Measurements from ENCODE around the gene NLRP10.
"Not testable (repeated sequence)": the region's sequence is repeated elsewhere in the genome, so short reads cannot be mapped to it uniquely, and the experiment has no call there.

NLRP10 gene, protein sequence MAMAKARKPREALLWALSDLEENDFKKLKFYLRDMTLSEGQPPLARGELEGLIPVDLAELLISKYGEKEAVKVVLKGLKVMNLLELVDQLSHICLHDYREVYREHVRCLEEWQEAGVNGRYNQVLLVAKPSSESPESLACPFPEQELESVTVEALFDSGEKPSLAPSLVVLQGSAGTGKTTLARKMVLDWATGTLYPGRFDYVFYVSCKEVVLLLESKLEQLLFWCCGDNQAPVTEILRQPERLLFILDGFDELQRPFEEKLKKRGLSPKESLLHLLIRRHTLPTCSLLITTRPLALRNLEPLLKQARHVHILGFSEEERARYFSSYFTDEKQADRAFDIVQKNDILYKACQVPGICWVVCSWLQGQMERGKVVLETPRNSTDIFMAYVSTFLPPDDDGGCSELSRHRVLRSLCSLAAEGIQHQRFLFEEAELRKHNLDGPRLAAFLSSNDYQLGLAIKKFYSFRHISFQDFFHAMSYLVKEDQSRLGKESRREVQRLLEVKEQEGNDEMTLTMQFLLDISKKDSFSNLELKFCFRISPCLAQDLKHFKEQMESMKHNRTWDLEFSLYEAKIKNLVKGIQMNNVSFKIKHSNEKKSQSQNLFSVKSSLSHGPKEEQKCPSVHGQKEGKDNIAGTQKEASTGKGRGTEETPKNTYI

DNA sequence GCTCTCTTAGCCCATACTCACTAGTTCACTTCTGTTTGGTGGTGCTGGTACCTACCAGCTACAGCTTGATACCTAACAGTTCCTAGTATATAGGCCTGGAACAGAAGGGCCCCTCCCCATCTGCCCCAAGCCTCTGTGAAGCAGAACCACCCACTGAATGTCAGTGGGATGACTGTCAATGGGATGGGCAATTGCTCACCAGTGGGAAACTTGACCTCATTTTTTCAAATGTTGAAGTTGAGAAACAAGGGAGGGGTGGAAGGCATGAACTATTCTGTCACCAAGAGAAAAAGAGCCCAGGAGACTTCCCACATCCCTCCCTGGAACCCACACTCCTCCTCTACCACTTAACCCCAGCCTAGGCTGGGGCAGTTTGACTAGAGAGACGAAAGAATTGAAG lies at the start of gene NLRP10:
Gene NLRP10, minus strand, starts transcription at position 62 of the 400 bp plus-strand sequence. CDS start 1,952 bp downstream, outside the sequence.
- DNase-seq, result no peak

DNA sequence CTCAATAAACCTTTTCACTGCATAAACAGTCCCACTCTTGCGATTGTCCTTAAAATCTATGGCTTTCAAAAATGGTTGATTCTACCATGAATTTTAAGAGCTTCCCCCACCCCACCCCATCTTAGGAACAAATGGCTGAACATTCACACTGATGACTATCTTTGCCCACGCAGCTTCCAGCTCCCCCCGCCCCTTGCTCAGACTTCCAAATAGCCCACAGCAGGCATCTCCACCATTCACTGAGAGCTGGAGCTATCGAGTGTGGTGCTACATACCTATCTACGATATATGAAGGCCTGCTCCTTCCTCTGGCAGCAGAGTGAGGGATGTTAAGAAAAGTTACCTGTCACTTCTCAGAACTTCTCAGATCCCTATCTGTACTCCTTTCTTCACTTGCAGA lies 48.6 kb upstream of the NLRP10 start:
- no peak for DNase-seq

GRCh38 chr11:8011981-8012444 lies 46.8 kb upstream of the NLRP10 start:
- DNase-seq, result no peak

GRCh38 chr11:8011371-8011770 lies 46.1 kb upstream of the NLRP10 start:
- no peak for DNase-seq

DNA sequence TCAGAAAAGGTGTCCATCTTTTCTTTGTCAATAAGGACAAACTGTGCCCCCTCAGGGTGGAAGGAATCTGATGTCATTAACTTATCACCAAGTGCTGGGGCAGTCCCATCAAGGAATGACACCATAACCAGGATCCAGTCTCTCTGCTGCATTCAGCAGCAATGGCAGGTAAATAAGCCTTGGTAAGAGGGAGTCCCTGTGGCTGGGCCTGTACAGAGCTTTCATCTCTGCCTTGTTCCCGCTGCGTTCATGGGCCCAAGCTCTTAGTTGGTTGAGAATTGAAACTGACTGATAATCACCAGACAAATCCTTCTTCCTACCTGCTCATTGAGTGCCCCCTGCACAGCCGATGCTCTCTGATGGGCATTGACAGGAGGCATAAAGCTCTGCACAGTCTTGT lies 44.6 kb upstream of the NLRP10 start:
- no peak for DNase-seq

DNA sequence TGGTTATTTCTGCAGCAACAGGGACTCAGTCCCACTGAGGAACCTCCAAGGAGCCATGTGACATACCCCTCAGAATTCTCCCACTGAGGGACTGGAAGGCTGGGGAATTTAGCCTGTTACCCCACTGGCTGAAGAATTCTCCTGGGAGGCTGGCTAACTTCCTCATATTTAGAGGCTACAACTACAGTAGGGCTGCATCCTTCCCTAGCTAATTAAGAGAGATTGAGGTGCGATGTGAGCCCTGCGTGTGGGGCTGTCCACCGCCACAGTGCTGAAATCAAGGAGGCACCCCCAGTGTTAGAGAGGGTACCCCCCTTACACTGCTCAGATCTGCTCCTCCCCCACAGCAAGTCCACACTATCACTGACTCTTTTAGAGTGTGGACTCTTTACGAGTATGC lies 43.0 kb upstream of the NLRP10 start:
- no peak for DNase-seq

DNA sequence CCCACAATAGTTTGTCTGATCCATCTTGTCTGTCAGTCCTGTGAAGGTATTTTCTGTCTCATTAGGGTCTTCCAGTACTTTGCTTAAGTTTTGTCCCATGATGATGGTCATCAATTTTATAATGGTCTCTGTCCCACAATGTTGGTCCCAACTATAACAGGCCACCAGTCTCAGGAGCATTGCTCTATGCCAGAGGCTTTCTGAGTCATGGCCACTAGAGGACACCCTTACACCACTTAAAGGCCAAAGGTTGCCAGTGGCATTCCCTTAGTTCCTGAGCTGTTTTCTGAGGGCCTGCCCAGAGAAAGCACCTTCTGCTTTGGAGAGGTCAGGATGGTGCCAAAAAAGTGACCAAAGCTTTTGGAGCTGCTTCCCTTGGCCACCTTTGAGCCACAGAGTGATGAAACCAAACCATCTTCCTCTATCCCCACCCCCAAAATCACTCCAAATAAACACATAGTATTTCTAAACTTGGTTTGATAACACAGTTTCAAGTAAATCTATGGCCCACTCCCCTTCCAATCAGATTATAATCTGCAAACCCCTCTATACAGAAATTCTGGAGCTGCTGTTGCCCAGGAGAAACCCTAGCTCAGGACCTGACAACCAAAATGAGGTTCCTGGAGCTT lies 41.2 kb upstream of the NLRP10 start:
- peak; percentile 63 for DNase-seq

DNA sequence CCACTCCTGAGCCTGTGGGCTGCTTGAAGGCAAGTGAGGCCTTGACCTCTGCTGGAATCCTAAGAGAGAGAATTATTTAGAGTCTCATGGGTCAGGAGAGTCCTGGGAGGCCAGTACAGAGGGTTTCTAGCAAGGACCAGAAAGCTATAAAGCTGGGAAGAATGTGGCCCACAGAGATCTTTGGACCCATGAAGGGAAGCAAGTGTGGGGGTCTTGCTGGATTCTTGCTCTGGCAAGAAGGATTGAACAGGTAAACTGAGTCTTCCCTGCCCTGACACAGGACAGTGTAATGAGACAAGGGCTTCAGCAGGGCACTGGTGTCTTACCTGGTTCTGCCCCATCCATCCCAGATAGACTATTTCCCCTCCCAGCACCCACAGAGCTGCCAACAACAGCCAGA lies 40.3 kb upstream of the NLRP10 start:
- no peak for DNase-seq

GRCh38 chr11:8004008-8004407 lies 38.8 kb upstream of the NLRP10 start:
- DNase-seq, result no peak

DNA sequence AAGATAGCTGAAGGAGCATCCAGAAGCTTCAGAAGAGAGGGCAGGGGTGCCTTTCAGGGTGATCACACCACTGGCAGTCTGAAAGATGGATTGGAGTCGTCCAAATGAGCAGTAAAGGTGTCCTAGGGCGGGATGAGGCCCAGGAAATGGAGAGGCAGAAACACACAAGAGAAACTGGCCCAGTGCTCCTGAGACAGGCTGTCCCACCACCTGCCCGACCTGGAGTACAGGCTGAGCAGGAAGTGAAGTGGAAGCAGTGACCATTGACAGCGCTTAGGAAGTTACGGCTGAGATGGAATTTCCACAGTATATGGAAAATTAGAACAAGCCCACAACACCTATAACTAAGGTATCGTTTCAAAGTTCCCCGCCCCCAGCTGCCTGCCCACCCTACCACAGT lies 37.9 kb upstream of the NLRP10 start:
- no peak for DNase-seq

- no peak for DNase-seq
Measured at GRCh38 chr11:8002676-8003075, 37.4 kb upstream of the NLRP10 start.

DNA sequence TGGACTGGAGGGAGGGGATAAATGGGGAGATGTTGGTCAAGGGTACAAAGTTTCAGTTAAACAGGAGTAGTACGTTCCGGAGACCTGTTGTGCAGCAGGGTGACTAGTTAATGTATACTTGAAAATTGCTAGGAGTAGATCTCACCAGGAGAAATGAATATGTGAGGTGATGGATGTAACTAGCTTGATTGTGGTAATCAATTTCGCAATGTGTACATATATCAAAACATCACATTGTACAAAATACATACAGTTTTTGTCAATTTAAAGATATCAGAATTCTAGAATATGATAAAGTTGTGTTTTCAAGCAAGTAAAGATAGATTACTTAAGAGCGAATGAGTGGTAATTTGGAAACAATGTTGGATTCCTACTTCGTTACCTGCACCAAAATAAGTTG lies 35.1 kb upstream of the NLRP10 start:
- no peak for DNase-seq

- DNase-seq, result no peak
Measured at GRCh38 chr11:7999795-8000194, 34.5 kb upstream of the NLRP10 start.

- DNase-seq, result no peak
Measured at GRCh38 chr11:7994581-7995278, 29.5 kb upstream of the NLRP10 start.

- DNase-seq, result not testable (repeated sequence)
Measured at GRCh38 chr11:7987560-7987883, 22.3 kb upstream of the NLRP10 start.

GRCh38 chr11:7986768-7987559 lies 21.7 kb upstream of the NLRP10 start, which contains the start of gene EIF3F:
TSS of gene EIF3F (plus strand) at chr11:7987337. CDS start at chr11:7987353, 16 bp downstream.
- DNase-seq, result peak; percentile 99

DNA sequence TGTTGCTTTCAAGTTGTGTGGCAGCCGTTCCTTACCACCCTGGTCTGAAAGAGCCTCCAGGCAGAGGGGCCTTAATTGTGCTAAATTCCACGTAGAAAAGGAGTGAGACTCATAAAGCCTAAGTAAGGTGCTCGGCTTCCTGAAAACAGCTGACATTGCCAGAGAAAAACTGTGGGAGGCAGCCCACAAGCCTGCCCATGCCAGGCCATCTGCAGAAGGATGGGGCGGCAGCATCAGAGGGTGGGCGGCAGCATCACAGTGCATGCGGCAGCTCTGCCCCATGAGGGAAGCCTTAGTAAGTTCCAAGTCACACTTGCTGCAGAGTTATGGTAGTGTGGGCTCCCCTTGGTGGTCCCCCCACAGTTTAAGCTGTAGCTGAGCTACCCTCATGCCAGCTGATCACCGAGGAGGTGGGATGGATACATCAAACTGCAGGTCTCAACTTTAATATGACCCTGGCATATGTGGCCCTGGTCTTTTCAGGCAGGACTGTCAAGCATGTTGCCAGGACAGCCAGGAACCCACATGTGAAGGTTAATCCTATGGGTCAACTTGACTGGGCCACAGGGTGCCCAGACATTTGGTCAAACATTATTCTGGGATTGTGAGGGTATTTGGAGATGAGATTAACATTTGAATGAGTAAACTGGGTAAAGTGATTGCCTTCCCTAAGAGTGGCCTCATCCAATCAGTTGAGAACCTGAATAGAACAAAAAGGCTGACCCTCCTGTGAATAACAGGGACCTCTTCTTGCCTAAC lies 18.8 kb upstream of the NLRP10 start:
- no peak for DNase-seq

GRCh38 chr11:7982582-7983119 lies 17.4 kb upstream of the NLRP10 start:
- DNase-seq, result no peak

GRCh38 chr11:7981619-7982157 lies 16.4 kb upstream of the NLRP10 start:
- no peak for DNase-seq

- no peak for DNase-seq
Measured at GRCh38 chr11:7977232-7977917, 12.1 kb upstream of the NLRP10 start.
